GM18909 (cell line): Measurements from ENCODE around the gene STAMBP.
"Not testable (repeated sequence)": the region's sequence is repeated elsewhere in the genome, so short reads cannot be mapped to it uniquely, and the experiment has no call there.

Experiments
- ATAC-seq: cut with Tn5 transposase; IDR thresholded peaks from one replicate; pipeline ENCODE4 v1.9.1; 2021; ENCODE audit warnings: mild to moderate bottlenecking; ENCODE audit not compliant: unreplicated experiment, poor library complexity

The STAMBP gene

DNA sequence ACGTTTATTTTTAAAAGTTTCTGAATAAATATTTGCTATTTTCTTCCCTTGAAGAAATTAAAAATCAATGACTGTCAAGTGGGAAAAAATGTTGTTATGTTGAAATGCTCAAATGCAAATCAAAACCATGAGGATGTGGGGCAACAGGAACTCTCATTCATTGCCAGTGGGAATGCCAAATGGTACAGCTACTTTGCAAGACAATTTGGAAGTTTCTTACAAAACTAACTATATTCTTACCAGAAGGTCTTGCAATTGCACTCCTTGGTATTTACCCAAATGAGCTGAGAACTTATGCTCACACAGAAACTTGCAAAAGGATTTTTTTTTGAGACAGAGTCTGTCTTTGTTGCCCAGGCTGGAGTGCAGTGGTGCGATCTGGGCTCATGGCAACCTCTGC is 56.6 kb downstream of the STAMBP start:
- no peak for ATAC-seq

DNA sequence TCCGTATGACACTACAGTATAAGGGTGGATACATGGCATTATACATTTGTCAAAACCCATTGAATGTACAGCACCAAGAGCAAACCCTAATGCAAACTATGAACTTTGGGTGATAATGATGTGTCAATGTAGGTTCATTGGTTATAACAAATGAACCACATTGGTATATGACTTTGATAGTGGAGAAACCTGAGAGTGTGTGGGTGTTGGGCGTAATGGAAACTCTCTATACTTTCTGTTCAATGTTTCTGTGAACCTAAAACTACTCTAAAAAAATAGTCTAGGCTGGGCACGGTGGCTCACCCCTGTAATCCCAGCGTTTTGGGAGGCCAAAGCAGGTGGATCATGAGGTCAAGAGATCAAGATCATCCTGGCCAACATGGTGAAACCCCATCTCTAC is 57.6 kb downstream of the STAMBP start:
- ATAC-seq = no peak

DNA sequence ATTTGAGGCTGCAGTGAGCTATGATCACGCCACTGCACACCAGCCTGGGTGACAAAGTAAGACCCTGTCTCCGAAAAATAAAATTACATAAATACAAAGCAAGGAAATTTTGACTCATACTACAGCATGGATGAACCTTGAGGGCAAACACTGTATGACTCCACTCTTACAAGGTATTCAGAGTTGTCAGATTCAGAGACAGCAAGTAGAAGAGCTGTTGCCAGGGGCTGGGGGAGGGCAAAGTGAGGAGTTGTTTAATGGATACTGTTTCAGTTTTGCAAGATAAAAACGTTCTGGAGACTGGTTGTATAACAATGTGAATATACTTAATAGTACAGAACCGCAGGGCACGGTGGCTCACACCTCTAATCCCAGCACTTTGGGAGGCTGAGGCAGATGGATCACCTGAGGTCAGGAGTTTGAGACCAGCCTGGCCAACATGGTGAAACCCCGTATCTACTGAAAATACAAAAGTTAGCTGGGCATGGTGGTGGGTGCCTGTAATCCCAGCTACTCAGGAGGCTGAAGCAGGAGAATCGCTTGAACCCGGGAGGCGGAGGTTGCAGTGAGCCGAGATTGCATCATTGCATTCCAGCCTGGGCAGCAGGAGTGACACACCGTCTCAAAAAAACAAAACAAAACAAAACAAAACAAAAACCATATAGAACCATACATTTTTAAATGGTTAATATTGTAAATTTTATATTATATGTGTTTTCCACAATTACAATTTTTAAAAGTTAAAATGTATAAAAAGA is 59.0 kb downstream of the STAMBP start:
- not testable (repeated sequence) for ATAC-seq

DNA sequence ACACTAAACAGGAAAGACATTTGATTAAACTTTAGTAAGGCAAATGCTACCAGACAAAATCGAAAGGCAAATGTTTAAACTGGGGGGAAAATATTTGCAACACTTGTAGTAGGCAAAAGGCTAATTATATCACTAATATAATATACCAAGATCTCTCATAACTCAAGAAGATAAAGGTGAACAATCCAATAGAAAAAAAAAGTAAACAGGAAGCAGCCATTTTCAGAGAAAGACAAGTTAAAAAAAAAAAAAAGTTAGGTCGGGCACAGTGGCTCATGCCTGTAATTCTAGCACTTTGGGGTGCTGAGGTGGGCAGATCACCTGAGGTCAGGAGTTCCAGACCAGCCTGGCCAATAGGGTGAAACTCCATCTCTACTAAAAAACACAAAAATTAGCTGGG is 59.6 kb downstream of the STAMBP start:
- ATAC-seq = no peak

DNA sequence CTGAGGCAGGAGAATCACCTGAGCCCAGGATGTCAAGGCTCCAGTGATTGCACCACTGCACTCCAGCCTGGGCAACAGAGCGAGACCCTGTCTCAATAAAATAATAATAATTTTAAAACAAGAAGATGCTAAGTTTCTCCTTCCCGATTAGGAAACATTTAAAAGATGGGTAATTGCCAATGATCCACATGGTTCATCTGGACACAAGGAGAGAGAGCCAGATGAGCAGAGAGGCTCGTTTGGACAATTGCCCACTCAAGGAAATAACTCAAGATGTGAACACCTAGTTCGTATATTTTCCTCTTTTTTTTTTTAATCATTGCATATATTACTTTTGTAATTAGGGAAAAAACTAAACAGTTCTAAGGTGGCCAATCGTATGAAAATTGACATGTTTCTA is 60.4 kb downstream of the STAMBP start:
- no peak for ATAC-seq

DNA sequence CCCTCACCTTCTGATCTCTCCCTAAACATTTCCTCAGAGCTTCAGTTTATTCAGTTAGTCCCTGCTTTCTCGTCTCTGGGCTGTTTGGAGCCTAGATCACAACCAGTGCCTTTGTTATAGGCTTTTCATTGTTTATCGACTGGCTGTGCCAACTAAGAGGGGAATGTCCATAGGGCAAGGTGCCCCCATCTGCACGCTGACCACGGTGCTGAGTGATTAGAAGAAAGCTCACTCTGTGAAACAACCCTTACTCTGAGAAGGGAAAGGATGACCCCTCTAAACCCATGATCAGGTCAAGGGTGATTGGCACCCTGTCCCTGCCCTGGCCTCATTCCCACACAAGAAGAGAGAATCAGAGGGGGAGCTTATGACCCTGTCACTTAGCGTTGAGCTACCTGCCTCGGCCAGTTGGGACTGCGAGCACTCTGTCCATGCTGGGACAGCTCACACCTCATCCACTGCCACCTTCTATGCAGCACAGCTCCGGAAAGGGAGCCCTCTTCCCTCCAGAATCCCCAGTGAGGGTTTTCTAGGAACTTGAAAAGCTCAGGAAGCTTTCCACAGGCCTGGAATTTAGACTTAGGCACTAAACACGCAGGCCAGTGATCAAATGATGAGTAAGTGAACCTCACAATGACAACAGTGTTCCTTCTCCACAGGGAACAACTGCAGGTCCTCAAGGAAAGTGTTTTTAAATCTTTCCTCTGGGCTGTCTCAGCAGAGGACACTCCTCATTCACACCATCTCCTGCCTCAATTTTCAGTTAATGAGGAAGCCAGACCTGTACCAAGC is 61.7 kb downstream of the STAMBP start:
- ATAC-seq = no peak

DNA sequence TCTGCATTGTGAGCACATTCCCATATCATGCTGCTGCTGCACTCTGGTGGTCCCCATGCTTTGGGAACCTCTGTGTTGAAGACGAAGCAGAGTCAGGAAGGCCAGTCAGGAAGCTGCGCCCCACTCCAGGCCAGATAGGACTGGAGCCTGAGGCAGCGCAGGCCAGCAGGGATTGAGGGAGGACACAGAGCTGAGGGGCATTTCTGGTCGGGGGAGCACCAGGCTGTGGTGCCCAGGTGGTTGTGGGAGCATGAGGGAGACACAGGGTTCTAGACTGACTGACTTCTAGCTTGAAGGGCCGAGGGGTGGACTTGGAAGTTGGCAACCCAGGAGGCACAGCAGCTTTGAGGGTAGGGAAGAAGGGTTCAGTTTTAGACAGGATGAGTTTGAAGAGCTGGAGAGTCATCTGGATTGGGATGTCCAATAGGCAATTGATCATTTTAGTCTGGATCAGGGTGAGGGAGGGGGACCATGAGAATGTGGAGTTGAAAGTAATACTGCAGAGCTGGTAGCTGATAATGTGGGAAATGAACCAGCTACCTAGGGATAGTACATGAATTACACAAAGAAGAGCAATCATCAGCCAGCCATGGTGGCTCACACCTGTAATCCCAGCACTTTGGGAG is 62.6 kb downstream of the STAMBP start:
- ATAC-seq = no peak

DNA sequence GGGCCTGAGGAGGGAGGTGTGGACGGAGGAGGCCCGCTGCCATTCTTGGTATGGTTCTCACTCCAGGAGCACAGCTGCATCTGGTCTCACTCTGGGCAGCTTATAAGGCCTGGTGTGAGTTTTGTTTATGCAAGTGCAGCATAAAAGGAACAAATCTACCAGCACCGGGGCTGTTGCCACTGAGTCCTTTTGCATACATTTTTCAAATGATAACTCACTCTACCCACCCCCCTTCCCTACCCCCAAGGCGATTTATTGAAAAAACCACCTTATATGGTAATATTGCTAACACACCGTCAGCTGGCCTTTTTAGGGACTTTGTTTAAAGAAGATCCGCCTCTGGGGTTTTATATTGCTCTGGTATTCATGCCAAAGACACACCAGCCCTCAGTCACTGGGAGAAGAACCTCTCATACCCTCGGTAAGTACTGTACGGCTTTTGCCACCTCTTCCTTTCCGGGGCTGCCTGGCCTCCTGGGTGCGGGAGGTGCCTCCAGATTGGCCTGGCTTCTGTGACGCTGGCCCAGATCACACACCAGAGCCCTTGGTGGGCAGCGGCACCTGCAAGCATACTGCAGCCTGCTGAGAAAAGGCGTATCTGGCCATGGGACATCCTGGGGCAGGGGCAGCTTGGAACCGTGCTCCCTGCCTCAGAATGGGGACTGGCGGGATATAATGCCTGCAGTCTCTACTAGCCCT is 64.0 kb downstream of the STAMBP start, which contains the start of gene ACTG2:
ACTG2 (plus strand) TSS at position 378 of the 699 bp plus-strand sequence. CDS start 8,304 bp downstream, outside the sequence.
- ATAC-seq = no peak

DNA sequence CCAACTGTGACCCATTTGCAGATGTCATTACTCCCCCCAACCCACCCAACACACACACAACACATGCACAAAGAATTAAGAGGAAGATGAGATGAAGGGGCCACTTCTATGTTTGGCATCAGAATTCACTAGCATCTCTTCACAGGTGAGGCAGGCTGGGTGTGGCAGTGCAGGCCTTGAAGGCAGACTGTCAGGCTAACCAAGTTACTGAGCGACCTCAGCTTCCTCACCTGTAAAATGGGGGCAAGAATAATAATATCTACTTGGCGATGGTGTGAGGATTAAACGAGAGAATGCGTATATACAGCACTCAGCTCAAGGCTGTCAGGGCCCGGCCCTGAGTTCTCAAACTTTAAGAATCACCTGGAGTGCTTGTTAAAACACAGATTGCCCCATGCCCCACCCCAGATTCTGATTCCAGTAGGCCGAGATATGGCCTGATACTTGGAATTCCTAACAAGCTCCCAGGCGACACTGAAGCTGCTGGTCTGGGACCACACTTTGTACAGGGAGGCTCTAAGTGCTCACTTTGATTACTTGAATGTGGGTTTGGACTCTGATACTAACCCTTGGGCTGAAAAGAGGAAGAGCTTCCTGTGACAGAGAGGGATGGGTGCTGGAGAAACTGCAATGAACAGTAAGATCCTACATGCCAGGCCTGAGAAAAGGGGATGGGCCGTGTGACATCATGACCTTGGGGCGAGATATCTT is 65.2 kb downstream of the STAMBP start:
- ATAC-seq = no peak

DNA sequence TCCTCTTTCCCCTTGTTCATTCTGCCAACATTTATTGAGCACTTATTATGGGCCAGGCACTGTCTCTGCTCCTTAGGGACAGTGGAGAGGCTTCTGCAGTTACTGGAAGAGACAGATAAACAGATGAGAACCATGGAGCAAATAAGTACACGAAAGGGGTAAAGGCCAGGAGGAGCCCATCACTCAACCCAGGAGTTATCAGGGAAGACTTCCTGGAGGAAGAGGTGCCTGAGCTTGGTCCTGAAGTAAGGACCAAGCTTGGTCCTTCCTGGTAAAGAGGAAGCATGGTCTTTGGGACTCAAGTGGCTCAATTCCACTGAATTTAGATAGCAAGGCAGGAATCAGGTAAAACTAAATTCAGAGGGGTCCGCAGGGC is 65.7 kb downstream of the STAMBP start:
- no peak for ATAC-seq

DNA sequence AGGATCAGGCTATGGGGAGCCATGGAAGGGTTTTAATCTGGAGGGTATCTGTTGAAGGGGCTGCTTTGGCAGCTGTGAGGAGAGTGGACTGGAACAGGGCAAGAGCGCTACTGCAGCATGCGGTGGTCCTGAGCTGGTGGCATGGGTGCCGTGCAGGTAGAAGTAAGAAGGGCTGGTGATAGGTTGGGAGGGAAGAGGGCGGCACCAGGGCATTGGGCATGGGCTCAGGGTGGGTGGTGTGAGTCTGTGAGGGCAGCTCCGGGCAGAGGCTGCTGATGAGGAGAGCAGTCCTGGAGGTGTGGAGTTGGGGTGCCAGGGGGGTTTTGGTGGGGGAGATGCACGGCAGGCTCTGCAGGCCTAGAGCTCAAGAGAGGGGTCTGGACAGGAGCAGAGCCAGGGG is 66.1 kb downstream of the STAMBP start:
- no peak for ATAC-seq

DNA sequence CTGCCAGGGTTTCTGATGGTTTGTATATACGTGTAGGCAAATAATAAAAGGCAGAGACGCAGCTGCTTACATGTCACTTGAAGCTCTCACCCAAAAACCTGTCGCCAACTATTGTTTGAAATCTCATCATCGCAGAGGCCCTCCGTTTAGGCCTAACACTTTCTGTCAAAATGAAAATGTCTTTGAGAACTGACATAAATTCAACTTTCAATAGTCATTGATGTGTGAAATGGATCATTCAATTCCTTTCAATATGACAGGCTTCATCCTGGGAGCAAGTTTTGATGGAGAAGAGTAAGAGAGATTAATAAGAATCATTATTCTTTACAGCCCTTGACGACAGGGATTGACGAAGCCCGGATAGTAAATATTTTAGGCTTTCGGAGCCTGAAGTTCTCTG is 66.7 kb downstream of the STAMBP start:
- no peak for ATAC-seq

DNA sequence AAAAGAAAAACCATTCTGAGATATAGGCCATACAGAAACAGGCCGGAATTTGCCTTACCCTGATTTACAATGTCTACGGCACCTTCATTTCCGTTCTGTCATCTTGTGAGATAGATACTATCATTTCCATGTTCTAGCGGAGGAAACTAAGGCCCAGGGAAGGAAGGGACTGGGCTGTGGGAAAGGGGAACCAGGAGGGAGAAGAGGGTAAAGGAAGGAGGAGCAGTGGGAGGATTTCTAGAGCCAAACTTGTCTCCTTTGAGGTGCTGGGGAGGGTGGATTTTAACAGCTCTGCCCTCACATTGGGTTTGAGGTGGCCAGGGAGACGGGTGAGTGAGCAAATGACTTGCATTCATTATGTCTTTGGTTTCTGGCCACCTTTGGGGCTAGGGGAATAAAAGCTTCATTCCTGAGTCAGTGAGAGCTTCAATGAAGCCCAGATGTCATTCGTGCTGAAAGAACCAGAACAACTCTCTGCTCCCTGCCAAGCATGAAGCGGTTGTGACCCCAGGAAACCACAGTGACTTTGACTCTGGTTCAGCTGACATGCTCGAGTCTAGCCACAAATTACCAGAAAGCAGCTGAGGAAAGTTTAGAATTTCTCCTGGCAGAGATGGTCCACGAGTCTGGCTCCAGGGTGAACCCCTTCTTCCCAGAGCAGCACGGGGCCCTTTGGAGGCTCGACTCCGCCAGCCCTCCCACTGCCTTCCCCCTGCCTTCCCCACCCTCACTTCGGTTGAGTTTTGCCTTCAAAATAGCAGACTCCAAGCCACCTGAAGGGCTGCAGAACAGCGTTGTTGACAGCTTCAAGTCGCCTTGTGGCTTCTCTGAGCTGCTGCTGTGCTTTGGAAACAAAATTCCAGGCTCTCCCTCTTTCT is 67.8 kb downstream of the STAMBP start:
- no peak for ATAC-seq

DNA sequence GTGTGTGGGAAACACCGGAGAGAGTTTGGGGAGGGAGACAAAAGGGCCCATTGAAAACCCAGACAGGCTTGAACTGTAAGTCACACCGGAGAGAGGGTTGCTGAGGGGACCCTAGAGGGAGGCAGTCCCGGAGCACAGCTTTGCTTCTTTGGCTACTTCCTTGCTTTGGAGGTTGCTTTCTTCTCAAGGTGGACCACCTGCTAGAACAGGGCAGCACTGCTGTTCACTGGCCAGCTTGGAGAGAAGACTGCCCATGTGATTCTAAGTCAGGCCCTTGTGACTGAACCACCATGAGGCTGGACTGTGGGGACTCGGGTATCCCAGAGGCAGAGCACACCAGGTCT is 68.5 kb downstream of the STAMBP start:
- ATAC-seq = no peak

DNA sequence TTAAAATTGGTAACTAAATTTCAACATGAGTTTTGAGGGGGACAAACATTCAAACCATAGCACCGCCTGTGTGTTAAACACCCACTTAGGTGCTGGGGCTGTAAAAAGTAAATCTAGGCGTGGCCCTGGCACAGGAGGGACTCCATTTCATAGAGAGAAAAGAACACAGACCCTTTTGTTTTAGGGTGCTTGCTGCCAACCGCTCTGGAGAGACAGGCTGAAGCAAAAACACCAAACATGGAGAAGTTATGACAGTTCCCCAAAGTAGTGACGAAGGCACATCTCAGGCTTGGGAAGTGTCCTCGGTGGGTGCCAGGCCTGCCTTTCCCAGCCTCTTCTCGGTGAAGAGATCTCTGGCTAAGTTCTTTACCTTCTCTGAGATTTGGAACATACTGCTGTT is 69.2 kb downstream of the STAMBP start:
- ATAC-seq = no peak

DNA sequence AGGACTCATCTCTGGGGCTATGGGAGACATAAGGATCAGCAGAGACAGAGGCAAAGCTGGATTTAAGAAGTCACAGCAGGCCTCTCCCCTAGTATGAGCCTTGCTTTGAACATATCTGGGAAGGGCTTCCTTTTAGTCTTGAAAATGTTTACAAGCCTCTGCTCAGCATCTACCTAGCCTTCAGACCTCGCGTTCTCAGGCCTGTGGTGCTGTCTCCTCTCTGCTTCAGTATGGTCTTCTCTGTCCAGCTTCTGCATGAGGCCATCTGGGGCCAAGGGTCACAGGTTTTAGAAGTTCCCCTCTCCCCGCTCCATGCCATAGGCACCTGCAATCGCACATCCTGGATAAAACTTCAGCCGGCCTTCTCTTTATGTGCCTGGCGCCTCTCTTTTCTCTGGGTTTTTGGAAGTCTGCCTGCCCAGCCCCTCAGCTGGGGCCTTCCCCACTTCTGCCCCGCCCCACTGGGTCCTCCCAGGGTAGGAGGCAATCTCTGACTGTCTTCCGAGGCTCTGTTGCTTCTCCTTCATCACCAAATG is 71.1 kb downstream of the STAMBP start:
- ATAC-seq = no peak

DNA sequence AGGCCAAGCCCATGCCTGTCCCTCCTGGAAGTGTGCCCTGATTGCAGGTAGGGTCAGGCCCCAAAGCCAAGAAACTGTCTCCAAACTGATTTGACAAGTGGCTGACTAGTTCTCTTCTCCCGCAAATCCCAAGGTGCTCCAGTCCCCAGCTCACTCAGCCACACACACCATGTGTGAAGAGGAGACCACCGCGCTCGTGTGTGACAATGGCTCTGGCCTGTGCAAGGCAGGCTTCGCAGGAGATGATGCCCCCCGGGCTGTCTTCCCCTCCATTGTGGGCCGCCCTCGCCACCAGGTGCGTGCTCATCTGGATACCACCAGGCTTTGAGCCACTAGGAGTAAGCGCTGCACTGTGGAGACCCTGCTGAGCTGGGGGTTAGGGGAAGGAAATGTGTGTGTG is 72.4 kb downstream of the STAMBP start:
- ATAC-seq = no peak

DNA sequence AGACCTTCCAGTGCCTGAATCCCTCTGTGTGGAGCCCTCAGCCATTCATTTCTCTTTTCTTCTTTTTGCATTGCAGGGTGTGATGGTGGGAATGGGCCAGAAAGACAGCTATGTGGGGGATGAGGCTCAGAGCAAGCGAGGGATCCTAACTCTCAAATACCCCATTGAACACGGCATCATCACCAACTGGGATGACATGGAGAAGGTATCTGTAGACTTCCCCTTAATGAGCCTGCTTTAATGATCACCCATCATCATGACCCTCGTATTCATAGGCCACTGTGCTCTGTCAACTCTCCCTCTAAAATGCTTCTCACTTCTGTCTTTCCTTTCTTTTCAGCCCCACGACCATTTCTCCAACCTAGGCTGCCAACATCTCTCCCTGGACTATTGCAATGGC is 73.5 kb downstream of the STAMBP start:
- no peak for ATAC-seq

DNA sequence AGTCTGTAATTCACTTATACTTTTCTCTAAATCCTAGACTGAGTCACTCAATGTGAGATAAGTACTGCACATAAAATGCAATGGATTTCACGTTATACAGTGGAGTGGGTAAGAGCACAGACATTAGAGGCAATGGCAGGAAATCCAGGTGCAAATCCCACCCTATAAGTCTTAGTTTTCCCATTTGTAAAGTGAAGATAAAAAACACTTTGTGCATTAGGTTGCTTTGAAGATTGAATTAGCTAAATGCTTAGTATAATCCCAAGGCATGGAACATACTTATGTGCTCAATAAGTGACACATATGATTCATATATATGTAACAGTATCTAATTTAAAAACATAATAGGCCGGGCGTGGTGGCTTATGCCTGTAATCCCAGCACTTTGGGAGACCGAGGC is 74.6 kb downstream of the STAMBP start:
- ATAC-seq = no peak
